ENCODE measurements around the gene MUC21.
"Not testable (repeated sequence)": the region's sequence is repeated elsewhere in the genome, so short reads cannot be mapped to it uniquely, and the experiment has no call there.

Gene MUC21

GRCh38 chr6:30969171-30969570 lies 14.3 kb upstream of the MUC21 start:
- DNase-seq (ENCODE audit: low read depth in 3 of 3), result not testable (repeated sequence)

- no peak for DNase-seq (ENCODE audit: low read depth in 3 of 3)
Measured at GRCh38 chr6:30970946-30971345, 12.6 kb upstream of the MUC21 start.

- DNase-seq (ENCODE audit: low read depth in 3 of 3), result no peak
Measured at GRCh38 chr6:30972816-30973215, 10.7 kb upstream of the MUC21 start.

DNA sequence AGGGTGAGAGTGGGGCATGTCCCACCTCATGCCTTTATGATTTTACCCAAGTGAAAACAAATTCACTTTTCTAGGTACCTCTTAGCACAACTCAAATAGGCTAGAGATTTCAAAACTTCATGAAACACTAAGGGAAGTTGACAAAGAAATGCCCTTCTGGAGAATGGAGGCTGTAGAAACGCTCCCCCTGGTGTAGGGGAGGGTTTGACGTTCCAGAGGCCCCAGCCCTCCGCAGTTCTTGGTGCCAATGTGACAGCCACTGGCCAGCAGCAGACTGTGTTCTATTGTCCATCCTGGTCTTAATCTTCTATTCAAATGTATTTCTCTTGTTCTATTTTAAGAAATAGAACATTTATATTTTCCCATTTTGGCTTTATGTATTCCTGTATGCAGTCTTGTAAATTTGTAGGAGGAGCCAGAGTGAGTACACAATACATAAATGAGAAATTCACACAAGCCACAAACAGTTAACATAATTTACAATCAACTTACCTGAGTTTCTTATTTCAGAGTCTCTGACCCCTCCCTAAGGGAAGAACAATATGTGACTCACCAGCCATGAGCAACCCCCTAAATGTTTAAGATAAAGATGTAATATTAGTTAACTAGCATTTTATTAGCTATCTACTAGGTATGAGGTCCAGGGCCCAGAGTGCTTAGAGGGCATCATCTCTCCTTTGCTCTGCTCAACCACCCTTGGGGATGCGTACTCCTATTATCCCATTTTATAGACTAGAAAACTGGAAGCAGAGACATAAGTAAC lies 8.8 kb upstream of the MUC21 start:
- DNase-seq (ENCODE audit: low read depth in 3 of 3), result no peak

DNA sequence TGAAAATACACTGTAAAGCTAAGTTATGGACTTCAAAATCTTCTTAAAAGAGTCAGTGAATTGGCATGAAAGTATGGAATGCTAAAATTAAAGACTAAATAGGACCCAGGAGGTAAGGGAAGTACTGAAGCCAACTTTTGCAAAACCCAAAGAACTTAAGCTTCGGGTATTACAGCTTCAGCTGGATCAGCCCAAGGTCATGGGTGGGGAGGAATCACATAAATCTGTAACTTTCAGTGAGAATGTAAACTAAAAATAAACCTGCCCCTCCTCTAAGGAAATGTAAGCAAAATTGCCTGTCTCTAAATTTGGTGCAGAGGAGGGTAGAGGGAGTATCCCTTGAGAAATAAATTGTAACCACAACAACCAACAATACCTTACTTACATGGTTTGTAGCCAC lies 4.4 kb upstream of the MUC21 start:
- no peak for DNase-seq (ENCODE audit: low read depth in 3 of 3)

GRCh38 chr6:30979690-30980089 lies 3.8 kb upstream of the MUC21 start:
- no peak for DNase-seq (ENCODE audit: low read depth in 3 of 3)

DNA sequence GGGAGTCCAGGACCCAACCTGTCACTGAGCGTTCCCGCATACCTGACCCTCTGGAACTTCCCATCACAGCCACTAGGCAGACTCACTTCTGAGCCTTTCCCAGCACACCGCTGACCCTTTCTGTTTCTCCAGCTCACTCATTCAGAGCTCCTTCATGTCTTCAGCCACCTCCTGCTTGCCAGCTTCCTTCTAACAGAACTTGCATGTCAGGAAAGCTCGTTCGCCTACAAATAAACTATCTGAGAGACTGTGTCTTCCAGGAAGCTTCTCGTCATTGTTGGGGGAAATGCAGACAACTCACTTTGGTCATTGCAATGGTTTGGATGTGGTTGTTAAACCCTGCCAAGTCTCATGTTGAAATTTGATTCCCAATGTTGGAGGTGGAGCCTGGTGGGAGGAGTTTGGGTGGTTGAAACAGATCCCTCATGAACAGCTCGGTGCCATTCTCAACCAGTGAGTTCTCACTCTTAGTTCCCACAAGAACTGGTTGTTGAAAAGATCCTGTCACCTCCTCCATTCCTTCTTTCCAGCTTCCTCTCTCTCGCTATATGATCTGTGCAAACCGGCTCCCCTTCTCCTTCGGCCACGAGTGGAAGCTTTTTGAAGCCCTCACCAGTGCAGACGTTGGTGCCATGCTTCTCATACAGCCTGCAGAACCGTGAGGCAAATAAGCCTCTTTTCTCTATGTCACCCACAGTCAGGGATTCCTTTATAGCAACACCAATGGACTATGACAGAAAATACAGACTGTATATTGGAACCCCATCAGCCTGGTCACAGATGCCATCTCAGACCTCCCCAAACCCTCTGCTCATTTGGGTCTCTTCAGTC lies 1.4 kb upstream of the MUC21 start:
- no peak for DNase-seq (ENCODE audit: low read depth in 3 of 3)

GRCh38 chr6:30985490-30985889 lies 2.0 kb downstream of the MUC21 start:
- no peak for DNase-seq (ENCODE audit: low read depth in 3 of 3)

DNA sequence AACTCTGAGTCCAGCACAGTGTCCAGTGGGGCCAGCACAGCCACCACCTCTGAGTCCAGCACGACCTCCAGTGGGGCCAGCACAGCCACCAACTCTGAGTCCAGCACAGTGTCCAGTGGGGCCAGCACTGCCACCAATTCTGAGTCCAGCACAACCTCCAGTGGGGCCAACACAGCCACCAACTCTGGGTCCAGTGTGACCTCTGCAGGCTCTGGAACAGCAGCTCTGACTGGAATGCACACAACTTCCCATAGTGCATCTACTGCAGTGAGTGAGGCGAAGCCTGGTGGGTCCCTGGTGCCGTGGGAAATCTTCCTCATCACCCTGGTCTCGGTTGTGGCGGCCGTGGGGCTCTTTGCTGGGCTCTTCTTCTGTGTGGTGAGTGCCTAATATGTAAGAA lies 3.8 kb downstream of the MUC21 start:
- DNase-seq (ENCODE audit: low read depth in 3 of 3), result no peak

- no peak for DNase-seq (ENCODE audit: low read depth in 3 of 3)
Measured at GRCh38 chr6:30988209-30988825, 4.8 kb downstream of the MUC21 start.

GRCh38 chr6:30990422-30991086 lies 7.0 kb downstream of the MUC21 start:
- no peak for DNase-seq (ENCODE audit: low read depth in 3 of 3)

- DNase-seq (ENCODE audit: low read depth in 3 of 3), result no peak
Measured at GRCh38 chr6:30991891-30992290, 8.4 kb downstream of the MUC21 start.

- no peak for DNase-seq (ENCODE audit: low read depth in 3 of 3)
Measured at GRCh38 chr6:30997301-30997700, 13.8 kb downstream of the MUC21 start.

GRCh38 chr6:30998785-30999184 lies 15.3 kb downstream of the MUC21 start:
- DNase-seq (ENCODE audit: low read depth in 3 of 3), result no peak

DNA sequence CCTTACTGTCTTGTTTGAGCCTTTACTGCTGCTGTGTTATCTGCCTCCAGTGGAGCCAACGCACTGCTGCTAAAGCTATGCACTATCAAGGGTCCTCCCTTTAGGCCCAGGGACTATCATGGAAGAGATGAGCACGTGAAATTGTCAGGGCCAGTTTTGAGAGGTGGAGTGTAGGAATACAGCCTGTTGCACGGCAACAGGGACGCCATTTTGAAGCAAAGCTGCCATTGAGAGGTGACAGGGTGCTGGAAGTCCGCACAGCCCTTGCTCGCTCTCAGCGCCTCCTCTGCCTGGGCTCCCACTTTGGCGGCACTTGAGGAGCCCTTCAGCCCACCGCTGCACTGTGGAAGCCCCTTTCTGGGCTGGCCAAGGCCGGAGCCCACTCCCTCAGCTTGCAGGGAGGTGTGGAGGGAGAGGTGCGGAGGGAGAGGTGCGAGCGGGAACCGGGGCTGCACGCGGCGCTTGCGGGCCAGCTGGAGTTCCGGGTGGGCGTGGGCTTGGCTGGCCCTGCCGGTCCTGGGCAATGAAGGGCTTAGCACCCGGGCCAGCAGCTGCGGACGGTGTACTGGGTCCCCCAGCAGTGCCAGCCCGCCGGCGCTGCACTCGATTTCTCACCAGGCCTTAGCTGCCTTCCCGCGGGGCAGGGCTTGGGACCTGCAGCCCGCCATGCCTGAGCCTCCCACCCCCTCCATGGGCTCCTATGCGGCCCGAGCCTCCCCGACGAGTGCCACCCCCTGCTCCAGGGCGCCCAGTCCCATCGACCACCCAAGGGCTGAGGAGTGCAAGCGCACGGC lies 16.7 kb downstream of the MUC21 start:
- not testable (repeated sequence) for DNase-seq (ENCODE audit: low read depth in 3 of 3)

- no peak for DNase-seq (ENCODE audit: low read depth in 3 of 3)
Measured at GRCh38 chr6:31001281-31001888, 17.9 kb downstream of the MUC21 start.

DNA sequence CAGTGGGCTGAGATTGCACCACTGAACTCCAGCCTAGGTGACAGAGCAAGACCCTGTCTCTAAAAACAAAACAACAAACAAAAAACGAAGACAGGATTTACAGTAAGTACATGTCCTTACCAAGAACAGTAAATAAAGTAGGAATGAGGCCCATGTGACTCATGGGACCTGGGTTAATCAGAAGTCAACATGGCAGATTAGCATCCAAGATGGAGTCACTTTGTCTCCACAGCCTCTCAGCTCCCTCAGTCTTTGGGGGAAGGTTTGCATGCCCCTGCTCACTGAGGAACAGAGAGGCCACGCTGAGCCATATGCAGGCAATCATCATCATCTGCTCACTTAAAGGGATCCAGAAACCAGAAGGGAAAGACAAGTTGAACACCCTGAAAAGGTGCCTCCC lies 19.0 kb downstream of the MUC21 start:
- no peak for DNase-seq (ENCODE audit: low read depth in 3 of 3)

GRCh38 chr6:31004794-31005193 lies 21.3 kb downstream of the MUC21 start:
- DNase-seq (ENCODE audit: low read depth in 3 of 3), result no peak

DNA sequence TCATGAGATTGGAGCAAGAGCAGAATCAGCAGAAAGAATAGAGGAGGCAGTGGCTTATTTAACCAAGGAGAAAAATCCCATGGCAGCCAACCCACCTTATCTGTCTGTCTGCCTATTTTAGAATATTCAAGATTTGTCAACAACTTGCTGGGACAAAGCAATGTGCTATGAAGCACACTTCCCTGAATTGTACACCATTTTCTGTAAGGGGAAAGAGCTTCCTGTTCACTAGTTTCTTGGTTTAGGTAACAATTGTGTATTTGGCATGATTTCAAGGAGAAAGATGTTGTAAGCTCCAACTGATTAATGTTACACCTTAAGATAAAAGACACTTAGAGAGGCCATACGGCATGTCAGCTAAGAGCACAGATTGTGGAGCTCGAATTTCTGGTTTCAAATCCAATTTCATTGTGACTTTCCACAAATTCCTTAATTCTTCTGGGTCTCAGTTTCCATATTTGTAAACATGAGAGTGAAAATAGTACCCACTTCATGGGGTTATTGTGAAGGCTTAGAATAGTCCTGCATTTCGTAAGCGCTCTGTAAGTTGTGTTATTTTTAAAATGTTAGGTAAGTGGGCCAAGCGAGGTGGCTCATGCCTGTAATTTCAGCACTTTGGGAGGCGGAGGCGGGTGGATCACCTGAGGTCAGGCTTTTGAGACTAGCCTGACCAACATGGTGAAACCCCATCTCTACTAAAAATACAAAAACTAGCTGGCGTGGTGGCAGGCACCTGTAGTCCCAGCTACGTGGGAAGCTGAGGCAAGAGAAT lies 21.9 kb downstream of the MUC21 start:
- no peak for DNase-seq (ENCODE audit: low read depth in 3 of 3)

DNA sequence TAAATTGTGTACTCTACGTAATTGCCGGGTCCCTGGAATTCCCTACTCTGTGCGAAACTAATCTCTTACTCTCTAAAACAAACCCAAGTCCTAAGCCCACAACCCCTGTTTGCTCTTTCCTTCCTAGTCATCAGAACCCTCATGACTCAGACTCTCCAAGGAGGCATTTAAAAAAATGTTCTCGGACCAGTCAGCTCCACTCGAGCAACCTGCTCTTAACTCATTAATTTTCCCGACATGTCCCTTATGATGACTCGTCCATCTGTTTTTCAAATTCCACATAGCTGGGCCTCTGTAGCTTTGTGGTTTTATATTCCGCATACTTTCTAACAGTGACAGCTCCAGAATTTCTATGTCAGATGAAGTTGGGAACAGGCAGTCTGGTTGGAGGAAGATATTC lies 24.2 kb downstream of the MUC21 start:
- no peak for DNase-seq (ENCODE audit: low read depth in 3 of 3)

Data from stimulated activated CD4-positive, alpha-beta T cell treated with anti-CD3 and anti-CD28 coated beads, TNF-alpha, amount 100 ng/mL, for 4 hours (primary cell).